HTERT RPE-1 (cell line): Measurements from ENCODE around the gene TMEM38A.
"Not testable (repeated sequence)": the region's sequence is repeated elsewhere in the genome, so short reads cannot be mapped to it uniquely, and the experiment has no call there.

Experiments
- in situ Hi-C: fragments of 300-500 bp; cut with MboI; formaldehyde crosslinking; loops from 4 replicates; pipeline ENCODE4 v1.14.3; 2020; ENCODE audit warnings: low sequenced_read_pairs

TMEM38A gene

GRCh38 chr19:16673231-16673630 lies 12.3 kb downstream of the TMEM38A start:
- in situ Hi-C loops = no loop called here

- in situ Hi-C loops = not testable (repeated sequence)
Measured at GRCh38 chr19:16673839-16674238, 12.9 kb downstream of the TMEM38A start.

DNA sequence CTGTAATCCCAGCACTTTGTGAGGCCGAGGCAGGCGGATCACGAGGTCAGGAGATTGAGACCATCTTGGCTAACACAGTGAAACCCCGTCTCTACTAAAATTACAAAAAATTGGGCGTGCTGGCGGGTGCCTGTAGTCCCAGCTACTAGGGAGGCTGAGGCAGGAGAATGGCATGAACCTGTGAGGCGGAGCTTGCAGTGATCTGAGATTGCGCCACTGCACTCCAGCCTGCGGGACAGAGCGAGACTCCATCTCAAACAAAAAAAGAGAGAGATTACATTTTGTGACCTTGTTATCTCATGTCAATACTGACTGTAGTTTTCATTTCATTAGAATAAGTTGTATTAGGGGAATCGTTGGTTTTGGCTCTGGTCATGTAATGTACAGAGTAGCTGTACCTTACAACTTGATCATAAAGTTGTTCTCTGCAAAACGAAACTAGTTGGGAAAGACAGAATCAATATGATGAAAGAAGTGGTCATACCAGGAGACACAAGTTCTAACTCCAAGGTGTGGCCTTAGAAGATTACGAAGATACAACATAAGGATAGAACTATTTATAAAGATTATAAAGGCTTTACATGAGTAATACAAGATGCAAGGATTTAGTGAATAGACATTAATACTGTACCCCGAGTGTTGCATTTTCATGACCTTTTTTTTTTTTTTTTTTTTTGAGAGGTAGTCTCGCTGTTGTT lies 15.3 kb downstream of the TMEM38A start:
- in situ Hi-C loops = no loop called here

DNA sequence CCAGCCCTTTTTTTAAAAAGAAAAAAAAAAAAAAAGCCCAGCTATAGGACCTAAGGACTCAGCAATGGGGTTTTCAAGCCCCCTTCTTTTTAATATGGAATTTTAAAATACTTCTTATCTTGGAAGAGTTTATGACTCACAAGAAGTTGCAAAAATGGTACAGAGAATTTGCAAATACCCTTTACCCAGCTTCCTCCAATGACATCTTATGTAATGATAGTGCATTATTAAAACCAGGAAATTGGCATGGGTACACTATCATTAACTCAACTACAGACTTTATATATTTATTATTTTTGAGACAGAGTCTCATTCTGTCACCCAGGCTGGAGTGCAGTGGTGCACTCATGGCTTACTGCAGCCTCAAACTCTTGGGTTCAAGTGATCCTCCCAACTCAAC lies 16.1 kb downstream of the TMEM38A start:
- in situ Hi-C loops = no loop called here

DNA sequence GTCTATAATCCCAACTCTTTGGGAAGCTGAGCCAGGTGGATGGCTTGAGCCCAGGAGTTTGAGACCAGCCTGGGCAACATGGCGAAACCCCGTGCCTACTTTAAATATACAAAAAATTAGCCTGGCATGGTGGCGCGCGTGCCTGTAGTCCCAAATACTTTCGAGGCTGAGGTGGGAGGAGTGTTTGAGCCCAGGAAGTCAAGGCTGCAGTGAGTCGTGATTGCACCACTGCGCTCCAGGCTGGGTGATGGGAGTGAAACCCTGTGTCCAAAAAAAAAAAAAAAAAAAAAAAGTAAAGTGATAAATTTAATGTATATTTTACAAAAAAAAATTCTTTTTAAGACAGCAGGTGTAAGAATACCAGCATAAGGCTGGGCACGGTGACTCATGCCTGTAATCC lies 17.6 kb downstream of the TMEM38A start:
- in situ Hi-C loops = no loop called here

DNA sequence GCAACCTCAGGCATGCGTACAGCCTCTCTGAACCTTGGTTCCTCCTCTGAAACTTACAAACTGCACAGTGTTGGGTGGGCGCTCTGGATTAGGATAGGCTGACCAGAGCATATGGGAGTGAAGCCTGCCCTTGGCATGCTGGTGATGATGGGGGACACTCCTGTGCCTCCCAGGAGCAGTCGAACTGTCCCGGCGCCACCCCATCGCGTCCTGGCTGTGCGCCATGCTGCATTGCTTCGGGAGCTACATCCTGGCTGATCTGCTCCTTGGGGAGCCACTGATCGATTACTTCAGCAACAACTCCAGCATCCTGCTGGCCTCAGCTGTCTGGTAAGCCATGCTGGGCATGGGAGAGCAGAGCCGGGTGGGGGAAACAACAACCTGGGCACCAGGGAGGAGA lies 18.9 kb downstream of the TMEM38A start:
- in situ Hi-C loops = no loop called here

DNA sequence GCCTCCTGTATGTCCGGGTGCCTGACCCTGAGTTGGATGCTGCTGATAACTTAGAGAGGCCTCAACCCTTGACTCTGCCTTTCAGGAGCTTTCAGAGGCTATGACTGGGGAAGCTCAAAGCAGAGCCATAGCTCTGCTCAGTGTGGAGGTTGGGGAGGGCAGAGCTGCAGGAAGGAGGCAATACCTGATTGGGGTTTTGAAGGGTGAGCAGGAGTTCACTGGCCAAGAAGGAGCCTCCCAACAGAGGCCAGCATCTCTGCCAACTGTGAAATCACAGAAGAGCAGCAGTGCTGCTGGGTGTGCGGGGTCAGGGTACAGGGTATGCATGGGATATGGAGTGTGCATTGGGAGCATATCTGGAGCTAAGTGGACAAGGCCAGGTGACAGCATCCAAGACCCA lies 21.6 kb downstream of the TMEM38A start:
- in situ Hi-C loops = no loop called here

GRCh38 chr19:16684216-16684615 lies 23.3 kb downstream of the TMEM38A start:
- in situ Hi-C loops = no loop called here

DNA sequence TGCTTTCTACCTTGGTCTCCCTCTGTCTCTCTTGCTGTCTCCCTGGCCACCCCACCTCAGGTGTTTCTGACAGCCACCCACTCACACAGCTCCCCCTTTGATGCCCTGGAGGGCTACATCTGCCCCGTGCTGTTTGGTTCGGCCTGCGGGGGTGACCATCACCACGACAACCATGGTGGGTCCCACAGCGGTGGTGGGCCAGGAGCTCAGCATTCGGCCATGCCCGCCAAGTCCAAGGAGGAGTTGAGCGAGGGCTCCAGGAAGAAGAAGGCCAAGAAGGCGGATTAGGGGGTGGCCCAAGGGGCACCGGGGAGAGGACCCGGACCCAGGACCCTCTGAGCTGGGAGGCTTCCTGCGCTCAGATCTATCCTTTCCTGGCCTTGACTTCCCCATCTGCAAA lies 27.1 kb downstream of the TMEM38A start:
- in situ Hi-C loops = no loop called here

DNA sequence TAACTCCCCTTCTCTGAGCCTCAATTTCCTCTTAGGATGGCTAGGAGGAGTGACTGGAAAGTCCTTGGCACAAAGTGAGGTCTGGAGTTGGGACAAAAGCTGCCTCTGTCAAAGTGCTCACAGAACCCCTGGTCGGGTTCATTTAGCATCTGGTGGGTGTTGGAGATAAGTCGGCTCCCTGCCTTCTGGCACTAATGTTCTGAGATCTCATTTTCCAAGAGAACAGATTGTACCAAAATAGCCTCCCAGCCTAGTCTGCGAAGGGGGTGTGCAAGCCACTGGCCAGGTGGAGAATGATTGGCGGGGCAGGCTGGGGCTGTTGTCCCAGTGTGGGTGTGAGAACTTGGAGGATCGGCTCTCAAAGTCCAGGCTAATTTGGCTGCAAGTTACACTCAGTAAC lies 38.0 kb downstream of the TMEM38A start:
- in situ Hi-C loops = no loop called here

- in situ Hi-C loops = no loop called here
Measured at GRCh38 chr19:16702123-16702522, 41.2 kb downstream of the TMEM38A start.

- in situ Hi-C loops = no loop called here
Measured at GRCh38 chr19:16703677-16704076, 42.7 kb downstream of the TMEM38A start.

- in situ Hi-C loops = not testable (repeated sequence)
Measured at GRCh38 chr19:16710870-16711269, 49.9 kb downstream of the TMEM38A start.

GRCh38 chr19:16712295-16712694 lies 51.4 kb downstream of the TMEM38A start:
- in situ Hi-C loops = not testable (repeated sequence)

DNA sequence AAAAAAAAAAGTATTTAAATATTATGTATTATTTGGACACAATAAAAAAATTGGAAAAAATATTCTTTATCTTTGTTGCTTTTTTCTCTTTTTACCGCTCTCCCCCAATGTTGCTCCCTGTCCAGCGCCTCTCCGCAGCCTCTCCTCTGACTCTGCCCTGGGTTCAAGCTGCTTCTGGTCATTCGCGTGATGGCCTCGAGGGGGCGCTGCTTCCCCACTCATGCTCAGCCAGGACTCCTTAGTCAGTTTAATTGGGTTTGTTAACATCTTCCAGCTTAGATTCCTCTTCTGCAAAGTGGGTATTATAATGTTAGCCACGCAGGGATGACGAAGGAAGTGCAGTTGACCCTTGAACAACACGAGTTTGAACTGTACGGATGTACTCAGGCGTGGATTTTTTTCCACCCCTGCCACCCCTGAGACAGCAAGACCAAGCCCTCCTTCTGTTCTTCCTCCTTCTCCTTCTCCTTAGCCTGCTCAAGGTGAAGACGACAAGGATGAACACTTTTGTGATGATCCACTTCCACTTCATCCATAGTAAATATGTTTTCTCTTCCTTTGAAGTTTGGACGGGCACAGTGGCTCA lies 53.9 kb downstream of the TMEM38A start:
- in situ Hi-C loops = no loop called here

GRCh38 chr19:16715611-16716010 lies 54.7 kb downstream of the TMEM38A start:
- in situ Hi-C loops = no loop called here

- in situ Hi-C loops = no loop called here
Measured at GRCh38 chr19:16721051-16721450, 60.1 kb downstream of the TMEM38A start.

GRCh38 chr19:16722591-16722990 lies 61.7 kb downstream of the TMEM38A start:
- in situ Hi-C loops = no loop called here

DNA sequence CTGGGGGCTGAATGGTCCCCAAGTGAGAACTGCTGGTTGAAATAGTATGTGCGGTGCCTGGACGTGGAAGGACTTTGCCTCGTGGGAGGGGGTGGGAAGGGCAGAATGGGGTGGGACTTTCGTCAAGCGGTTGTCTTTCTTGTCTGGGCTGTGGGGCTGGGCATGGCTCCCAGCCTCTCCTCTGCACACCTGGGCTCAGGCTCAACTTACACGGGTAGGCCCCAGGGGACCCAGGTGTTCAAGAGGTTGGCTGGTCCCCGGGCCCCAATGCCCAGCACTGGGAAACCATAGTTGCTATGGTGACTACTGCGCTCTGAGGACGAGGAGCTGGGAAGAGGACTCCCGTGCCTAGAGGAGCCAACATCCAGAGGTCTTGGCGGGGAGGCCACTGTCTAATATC lies 66.0 kb downstream of the TMEM38A start:
- in situ Hi-C loops = no loop called here

GRCh38 chr19:16735650-16736266 lies 74.8 kb downstream of the TMEM38A start:
- in situ Hi-C loops = not testable (repeated sequence)

GRCh38 chr19:16736709-16737108 lies 75.8 kb downstream of the TMEM38A start:
- in situ Hi-C loops = no loop called here

- in situ Hi-C loops = no loop called here
Measured at GRCh38 chr19:16737911-16738310, 77.0 kb downstream of the TMEM38A start.
